Measurements from ENCODE around the gene CDH8.

The CDH8 gene

GRCh38 chr16:61921373-61921772 is 114.9 kb downstream of the CDH8 start:
- TF ChIP-seq RAD21 (IDR thresholded peaks at IDR 0.05; ENCODE audit: low read depth) (no peak), EGR1 (IDR thresholded peaks at IDR 0.05) (no peak), ZBTB7A (IDR thresholded peaks at IDR 0.05; ENCODE audit: low read depth) (no peak), CEBPB (IDR thresholded peaks at IDR 0.05) (no peak), NFIC (IDR thresholded peaks at IDR 0.05) (no peak)
- TF ChIP-seq, protein P1, sequence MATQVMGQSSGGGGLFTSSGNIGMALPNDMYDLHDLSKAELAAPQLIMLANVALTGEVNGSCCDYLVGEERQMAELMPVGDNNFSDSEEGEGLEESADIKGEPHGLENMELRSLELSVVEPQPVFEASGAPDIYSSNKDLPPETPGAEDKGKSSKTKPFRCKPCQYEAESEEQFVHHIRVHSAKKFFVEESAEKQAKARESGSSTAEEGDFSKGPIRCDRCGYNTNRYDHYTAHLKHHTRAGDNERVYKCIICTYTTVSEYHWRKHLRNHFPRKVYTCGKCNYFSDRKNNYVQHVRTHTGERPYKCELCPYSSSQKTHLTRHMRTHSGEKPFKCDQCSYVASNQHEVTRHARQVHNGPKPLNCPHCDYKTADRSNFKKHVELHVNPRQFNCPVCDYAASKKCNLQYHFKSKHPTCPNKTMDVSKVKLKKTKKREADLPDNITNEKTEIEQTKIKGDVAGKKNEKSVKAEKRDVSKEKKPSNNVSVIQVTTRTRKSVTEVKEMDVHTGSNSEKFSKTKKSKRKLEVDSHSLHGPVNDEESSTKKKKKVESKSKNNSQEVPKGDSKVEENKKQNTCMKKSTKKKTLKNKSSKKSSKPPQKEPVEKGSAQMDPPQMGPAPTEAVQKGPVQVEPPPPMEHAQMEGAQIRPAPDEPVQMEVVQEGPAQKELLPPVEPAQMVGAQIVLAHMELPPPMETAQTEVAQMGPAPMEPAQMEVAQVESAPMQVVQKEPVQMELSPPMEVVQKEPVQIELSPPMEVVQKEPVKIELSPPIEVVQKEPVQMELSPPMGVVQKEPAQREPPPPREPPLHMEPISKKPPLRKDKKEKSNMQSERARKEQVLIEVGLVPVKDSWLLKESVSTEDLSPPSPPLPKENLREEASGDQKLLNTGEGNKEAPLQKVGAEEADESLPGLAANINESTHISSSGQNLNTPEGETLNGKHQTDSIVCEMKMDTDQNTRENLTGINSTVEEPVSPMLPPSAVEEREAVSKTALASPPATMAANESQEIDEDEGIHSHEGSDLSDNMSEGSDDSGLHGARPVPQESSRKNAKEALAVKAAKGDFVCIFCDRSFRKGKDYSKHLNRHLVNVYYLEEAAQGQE (IDR thresholded peaks at IDR 0.05; ENCODE audit: low read depth), result no peak

DNA sequence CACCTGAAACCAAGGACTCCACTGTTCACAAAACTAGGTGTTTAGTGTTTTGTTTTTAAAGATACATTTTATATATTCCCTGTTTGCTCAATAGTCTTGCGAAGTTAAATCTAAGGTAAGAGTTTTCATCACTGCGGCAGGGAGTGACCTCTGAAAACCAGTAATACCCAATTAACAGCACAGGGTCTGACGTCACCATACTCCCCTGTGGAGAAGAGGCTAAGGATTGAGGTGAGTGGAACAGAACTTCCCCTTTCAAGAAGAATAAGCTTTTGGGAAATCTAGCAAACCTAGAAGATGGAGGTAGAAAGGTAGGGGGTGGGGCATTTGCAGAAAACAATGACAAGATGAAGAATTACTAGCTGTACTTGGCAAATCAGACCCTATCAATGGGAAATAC is 120.7 kb downstream of the CDH8 start:
- TF ChIP-seq MAX (IDR thresholded peaks at IDR 0.05), result no peak
- no peak for TF ChIP-seq FOXM1 (IDR thresholded peaks at IDR 0.05; ENCODE audit: borderline replicate concordance, low read depth)
- no peak for TF ChIP-seq RAD21 (IDR thresholded peaks at IDR 0.05; ENCODE audit: low read depth)
- no peak for TF ChIP-seq ZBTB7A (IDR thresholded peaks at IDR 0.05; ENCODE audit: low read depth)
- no peak for TF ChIP-seq YY1 (IDR thresholded peaks at IDR 0.05; ENCODE audit: low read depth)
- no peak for TF ChIP-seq EP300 (IDR thresholded peaks at IDR 0.05; ENCODE audit: borderline replicate concordance)
- TF ChIP-seq, protein P2, sequence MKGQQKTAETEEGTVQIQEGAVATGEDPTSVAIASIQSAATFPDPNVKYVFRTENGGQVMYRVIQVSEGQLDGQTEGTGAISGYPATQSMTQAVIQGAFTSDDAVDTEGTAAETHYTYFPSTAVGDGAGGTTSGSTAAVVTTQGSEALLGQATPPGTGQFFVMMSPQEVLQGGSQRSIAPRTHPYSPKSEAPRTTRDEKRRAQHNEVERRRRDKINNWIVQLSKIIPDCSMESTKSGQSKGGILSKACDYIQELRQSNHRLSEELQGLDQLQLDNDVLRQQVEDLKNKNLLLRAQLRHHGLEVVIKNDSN (IDR thresholded peaks at IDR 0.05), result no peak
- no peak for TF ChIP-seq EGR1 (IDR thresholded peaks at IDR 0.05)
- TF ChIP-seq CEBPB (IDR thresholded peaks at IDR 0.05), result no peak
- TF ChIP-seq TCF12 (IDR thresholded peaks at IDR 0.05; ENCODE audit: low read depth), result no peak
- no peak for TF ChIP-seq NFIC (IDR thresholded peaks at IDR 0.05)
- TF ChIP-seq, protein P1 (IDR thresholded peaks at IDR 0.05; ENCODE audit: low read depth), result no peak
- TF ChIP-seq TEAD4 (IDR thresholded peaks at IDR 0.05), result no peak
- TF ChIP-seq CREB1 (IDR thresholded peaks at IDR 0.05; ENCODE audit: low read depth), result no peak
- TF ChIP-seq TAF1 (IDR thresholded peaks at IDR 0.05; ENCODE audit: low read depth), result no peak

- TF ChIP-seq CREB1 (IDR thresholded peaks at IDR 0.05; ENCODE audit: low read depth) (no peak), NFIC (IDR thresholded peaks at IDR 0.05) (no peak), TAF1 (IDR thresholded peaks at IDR 0.05; ENCODE audit: low read depth) (no peak), FOXM1 (IDR thresholded peaks at IDR 0.05; ENCODE audit: borderline replicate concordance, low read depth) (no peak), MAX (IDR thresholded peaks at IDR 0.05) (no peak), ZBTB7A (IDR thresholded peaks at IDR 0.05; ENCODE audit: low read depth) (no peak), EP300 (IDR thresholded peaks at IDR 0.05; ENCODE audit: borderline replicate concordance) (no peak), EGR1 (IDR thresholded peaks at IDR 0.05) (no peak), TEAD4 (IDR thresholded peaks at IDR 0.05) (no peak), RAD21 (IDR thresholded peaks at IDR 0.05; ENCODE audit: low read depth) (no peak), TCF12 (IDR thresholded peaks at IDR 0.05; ENCODE audit: low read depth) (no peak), CEBPB (IDR thresholded peaks at IDR 0.05) (no peak), YY1 (IDR thresholded peaks at IDR 0.05; ENCODE audit: low read depth) (no peak)
- TF ChIP-seq, protein P1 (IDR thresholded peaks at IDR 0.05; ENCODE audit: low read depth), result no peak
- TF ChIP-seq, protein P2 (IDR thresholded peaks at IDR 0.05), result no peak
These were observed 127.2 kb downstream of the CDH8 start for GRCh38 chr16:61909074-61909473.

GRCh38 chr16:61908426-61908825 is 127.8 kb downstream of the CDH8 start:
- TF ChIP-seq TAF1 (IDR thresholded peaks at IDR 0.05; ENCODE audit: low read depth) (no peak), CREB1 (IDR thresholded peaks at IDR 0.05; ENCODE audit: low read depth) (no peak), FOXM1 (IDR thresholded peaks at IDR 0.05; ENCODE audit: borderline replicate concordance, low read depth) (no peak), TCF12 (IDR thresholded peaks at IDR 0.05; ENCODE audit: low read depth) (no peak), MAX (IDR thresholded peaks at IDR 0.05) (no peak), CEBPB (IDR thresholded peaks at IDR 0.05) (no peak), TEAD4 (IDR thresholded peaks at IDR 0.05) (no peak), ZBTB7A (IDR thresholded peaks at IDR 0.05; ENCODE audit: low read depth) (no peak), YY1 (IDR thresholded peaks at IDR 0.05; ENCODE audit: low read depth) (no peak), NFIC (IDR thresholded peaks at IDR 0.05) (no peak), RAD21 (IDR thresholded peaks at IDR 0.05; ENCODE audit: low read depth) (no peak), EGR1 (IDR thresholded peaks at IDR 0.05) (no peak), EP300 (IDR thresholded peaks at IDR 0.05; ENCODE audit: borderline replicate concordance) (no peak)
- TF ChIP-seq, protein P2 (IDR thresholded peaks at IDR 0.05), result no peak
- TF ChIP-seq, protein P1 (IDR thresholded peaks at IDR 0.05; ENCODE audit: low read depth), result no peak

All from Ishikawa (cell line).